GF-D8 (cell line): ENCODE measurements around the gene CASZ1.

Experiments used
- DNase-seq: peaks from one replicate; lab custom pipeline; 2025; lab: John Stamatoyannopoulos, UW

The CASZ1 gene

GRCh38 chr1:10638559-10639005, 157.9 kb downstream of the CASZ1 start:
- DNase-seq = no peak

DNA sequence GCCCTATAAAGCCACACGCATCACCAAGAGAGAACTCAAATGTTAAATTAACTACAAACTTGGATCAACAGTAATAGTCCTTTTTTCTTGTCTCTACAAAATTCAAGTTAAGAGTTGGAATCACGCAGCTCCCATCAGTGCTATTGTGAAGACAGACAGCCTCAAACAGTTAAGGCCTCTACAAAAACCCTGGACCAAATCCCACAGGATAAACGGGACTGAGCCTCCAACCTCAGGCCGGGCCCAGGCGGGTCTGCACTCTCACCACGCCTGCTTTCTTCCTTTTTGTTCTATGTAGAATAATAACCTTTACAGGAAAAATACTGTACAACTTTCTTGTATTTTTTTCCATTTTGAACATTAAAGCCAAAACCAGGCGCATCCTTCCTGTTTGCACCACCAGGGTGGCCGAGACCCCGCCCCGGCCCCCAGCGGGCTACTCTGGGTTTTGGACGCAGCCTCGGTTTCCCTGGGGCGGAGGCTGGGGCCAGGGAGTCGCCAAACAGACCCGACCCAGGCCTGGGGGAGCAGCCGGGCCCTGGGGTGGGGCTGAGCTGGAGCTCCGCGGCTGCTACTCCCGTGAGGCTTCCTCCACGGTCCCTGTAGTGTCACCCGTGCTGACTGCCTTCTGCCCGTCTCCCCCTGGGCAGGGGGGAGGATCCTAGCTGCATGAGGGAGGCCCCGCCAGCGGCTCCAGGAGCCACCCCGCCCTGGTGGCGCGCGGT, 158.4 kb downstream of the CASZ1 start:
- DNase-seq = no peak

DNA sequence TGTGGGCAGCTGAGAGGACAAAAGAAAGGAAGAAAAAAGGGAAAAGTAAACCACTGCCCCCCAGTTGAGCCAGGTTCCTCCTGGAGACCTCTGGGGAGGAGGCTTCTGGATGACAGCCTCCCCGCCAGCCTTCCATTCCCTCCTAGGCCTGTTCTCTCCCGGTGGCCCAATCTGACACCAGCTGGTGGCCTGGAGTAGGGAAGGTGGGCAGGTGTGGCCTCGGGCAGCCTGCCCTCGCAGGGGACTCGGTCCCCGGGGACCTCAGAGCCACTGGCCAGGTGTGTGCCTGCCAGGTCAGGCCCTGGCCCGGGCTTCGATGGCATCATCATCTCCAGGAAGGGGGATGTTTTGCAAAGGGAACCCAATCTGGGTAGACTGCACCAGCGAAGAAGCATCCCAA, 159.0 kb downstream of the CASZ1 start:
- DNase-seq = no peak

DNA sequence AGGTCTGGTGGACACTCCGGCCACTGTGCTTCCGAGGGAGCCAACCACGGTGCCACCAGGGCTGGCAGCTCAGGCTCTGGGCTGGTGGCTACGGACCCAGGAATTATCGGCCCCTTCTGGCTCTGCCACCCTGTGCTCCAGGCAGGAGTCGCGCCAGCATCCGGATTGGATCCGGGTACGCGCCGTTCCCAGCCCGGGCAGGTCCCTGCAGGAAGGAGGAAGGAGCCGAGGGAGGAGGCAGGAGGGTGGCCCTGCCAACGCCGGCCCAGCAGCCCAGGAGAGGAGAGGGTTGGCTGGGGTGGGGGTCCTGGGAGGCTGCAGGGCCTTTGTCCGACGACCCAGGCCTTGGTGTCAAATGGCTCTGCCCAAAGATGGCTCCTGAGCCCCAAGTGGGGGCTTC, 160.5 kb downstream of the CASZ1 start:
- no peak for DNase-seq

DNA sequence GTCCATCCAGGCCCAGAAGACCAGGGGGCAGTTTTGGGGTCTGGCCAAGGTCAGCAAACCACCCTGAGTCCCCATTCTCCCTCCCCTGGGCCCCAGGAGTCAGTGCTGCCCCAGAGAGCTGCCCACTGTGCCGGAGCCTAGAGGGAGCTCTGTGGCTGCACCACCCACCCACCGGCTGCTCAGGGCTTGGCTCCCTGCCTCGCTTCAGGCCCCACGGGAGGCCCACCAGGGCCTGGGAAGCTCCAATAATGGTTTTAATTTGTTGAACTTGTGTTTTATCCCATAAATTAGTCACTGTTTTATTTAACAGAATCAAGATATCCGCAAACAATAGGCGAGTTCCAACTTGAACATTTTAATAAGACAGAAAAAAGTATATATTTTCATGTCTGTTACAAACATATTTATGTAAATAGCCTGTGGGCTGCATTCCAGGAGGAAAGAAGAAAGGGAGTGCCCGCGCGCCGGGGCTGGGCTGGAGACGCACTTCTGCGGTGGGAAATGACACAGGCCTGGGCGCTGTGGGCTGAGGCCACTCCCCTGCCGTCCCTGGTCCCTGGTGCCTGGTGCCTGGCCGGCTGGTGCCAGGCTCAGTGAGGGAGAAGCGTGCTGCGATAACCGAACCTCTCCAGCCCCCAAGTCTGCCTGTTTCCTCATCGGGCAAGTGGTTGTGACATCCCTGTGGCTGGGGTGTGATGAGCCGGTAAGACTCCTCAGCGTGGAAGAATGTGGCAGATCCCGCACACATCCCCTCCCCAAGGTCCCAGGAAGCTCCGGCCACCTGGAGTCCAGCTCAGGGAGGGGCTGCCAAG, 161.2 kb downstream of the CASZ1 start:
- no peak for DNase-seq

DNA sequence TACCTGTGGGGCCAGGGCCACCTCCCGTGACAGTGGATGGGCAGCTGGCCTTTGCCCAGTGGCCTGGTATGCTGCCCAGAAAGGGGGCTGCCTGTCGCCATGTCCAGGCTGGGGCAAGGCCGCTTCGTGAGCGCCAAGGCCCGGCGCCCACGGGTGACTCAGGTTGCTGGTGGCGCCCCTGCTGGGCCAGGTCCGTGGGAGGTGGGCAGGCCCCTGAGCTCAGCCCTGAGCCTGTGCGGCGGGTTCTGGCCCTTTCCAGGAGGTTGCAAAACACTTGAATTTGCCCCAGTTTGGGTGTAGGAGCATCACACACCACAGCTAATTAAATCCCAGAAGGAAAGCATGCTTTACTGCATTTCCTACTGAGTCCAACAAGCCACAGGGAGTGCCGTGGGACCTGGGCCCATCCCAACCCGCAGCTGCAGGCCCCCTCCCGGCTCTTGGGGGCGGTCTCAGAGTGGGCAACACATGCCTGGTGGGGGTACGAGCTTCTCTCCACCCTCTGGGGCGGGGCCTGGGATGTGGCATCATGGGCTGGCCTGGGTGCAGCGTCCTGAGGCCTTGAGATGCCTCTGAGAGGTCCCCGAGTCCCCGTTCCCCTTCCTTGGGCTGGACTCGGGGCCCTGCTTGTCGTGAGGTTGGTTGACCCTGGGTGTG, 161.9 kb downstream of the CASZ1 start:
- no peak for DNase-seq

DNA sequence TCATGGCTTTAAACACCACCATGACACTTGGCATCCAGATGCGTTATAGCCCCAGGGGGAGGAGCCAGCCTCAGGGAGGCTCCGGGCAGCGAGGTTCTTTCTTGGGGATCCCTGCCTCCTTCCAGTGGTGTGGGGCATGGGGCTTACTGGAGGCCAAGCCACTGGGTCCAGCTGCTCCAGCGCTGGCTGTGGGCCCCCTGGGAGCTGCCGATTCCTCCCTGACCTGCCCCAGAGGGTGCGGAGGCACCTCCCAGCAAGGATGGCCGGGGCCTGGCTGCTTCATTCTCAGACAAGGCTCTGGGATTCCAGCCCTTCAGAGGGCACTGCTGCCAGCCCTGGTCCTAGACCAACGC, 162.4 kb downstream of the CASZ1 start:
- DNase-seq = no peak

DNA sequence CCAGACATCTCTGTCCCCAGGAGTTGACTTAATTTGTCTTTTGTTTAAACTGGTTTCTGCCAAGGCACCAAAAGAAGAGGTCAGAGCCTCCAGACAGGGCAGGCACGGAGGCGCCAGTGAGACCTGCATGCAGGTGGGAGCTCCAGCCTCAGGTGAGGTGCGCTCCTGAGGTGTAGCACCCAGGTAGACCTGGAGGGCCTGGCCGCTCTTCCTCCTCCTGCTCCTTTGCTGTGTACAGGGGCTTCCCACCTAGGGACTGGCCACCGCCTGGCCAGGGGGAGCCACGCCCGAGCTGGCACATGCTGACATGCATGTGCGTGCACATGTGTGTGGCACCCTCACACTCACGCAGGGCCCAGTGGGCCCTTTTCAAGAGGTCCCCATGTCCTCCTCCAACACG, 163.0 kb downstream of the CASZ1 start:
- DNase-seq = no peak

DNA sequence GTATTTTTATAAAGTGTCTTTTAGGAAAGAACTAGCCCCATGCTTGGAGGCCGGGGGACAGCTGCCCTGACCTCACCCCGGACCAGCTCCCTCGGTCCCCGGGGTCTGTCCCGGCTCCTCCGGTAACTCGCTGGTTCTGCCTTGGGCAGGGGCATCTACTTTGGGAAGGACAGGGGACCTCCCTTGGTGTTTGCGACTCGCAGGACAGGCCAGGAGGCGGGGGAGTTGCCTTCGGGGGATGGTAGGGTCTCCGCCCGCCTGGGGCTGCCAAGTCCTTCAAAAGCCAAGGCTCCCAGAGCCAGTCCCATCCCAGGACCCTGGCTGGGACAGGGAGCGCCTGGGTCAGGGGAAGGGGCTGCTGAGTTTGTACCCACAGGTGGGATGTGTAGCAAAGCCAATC, 163.8 kb downstream of the CASZ1 start:
- DNase-seq = no peak

DNA sequence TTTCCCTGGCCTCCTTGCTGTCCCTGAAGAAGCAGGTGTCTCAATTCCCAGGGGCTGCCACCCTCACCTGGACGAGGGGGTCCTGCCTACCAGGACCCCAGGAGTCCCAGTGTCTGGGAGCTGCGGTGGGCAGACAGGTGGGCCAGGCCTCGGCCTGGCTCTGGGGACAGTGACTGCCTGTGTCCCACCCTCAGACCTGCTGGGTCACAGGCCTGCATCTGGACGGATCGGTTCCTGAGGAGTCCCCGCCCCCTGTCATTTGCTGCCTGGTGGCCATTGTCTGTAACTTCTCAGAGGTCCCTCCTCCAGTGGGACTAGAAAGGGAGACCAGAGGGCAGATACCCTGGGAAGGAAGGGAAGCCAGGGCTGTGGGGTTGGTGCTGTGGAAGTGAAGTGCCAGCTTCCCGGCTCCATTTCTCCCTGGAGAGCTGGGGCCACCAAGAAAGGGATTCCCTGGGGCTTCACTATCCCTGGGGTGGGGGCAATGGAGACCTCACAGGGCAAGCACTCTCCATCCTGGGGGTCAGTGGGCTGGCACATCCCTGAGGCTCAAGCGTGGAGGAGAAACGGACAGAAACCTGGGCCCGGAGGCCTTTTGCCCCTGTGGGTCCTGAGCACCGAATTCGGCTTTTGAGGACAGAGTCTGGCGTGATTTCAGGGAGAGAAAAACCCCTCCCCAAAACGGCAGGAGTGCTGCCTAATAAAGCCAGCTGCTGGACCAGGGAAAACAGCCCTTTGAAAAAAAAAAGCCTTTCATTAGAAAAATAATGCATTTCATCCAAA, 164.4 kb downstream of the CASZ1 start:
- no peak for DNase-seq

- no peak for DNase-seq
These were observed 165.2 kb downstream of the CASZ1 start for GRCh38 chr1:10631121-10631810.

- DNase-seq = no peak
These were observed 165.8 kb downstream of the CASZ1 start for GRCh38 chr1:10630661-10631120.

GRCh38 chr1:10629816-10630571, 166.5 kb downstream of the CASZ1 start:
- no peak for DNase-seq

DNA sequence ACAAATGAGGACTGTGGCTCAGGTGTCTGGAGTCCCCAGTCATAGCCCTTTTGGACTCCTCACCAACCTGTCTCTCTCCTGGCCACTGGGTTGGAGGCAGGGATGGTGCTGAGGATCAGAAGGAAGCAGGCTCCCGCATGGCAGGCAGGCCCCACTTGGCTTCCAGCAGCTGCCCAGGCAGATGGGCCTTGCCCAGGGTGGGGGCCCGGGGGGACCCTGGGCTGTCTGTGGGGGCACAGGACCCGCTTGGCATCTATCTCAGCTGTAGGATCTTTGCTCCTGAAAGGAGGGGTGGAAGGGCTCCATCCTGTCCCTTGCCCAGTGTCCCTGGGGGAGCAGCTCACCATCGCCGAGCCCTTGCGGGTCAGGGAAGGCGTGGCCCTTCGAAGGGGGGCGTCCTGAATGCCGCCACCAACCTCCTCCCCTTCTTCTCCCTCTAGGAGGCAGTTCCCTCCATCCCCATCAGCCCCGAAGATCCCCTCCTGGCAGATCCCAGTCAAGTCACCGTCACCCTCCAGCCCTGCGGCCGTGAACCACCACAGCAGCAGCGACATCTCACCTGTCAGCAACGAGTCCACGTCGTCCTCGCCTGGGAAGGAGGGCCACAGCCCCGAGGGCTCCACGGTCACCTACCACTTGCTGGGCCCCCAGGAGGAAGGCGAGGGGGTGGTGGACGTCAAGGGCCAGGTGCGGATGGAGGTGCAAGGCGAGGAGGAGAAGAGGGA, 167.2 kb downstream of the CASZ1 start:
- DNase-seq = no peak

- no peak for DNase-seq
These were observed 167.8 kb downstream of the CASZ1 start for GRCh38 chr1:10628685-10629084.

DNA sequence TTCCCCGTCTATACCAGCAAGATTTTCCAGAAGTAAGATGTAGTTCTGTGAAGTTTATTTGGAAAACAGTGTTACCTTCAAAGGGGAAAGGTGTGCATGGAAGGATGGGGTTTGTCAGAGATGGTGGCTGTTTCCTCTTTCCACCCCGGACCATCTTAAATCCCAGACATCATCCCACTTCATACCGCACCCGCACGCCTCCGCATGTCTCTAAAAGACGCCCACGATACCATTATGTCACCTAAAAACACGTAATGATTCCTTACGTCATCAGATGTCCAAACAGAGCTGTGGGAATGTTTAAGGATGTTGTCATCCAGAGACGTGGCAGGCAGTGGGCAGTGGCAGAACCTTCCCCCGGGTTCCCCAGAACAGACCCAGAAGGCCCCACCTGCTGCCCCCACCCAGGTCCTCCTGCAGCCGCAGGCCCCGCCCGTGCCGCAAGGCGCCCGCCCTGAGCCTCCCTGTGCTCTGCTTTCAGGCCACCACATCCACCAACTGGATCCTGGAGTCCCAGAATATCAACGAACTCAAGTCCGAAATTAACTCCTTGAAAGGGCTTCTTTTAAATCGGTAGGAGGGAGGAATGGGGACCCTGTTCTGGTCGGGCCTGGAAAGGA, 169.5 kb downstream of the CASZ1 start:
- DNase-seq = no peak

DNA sequence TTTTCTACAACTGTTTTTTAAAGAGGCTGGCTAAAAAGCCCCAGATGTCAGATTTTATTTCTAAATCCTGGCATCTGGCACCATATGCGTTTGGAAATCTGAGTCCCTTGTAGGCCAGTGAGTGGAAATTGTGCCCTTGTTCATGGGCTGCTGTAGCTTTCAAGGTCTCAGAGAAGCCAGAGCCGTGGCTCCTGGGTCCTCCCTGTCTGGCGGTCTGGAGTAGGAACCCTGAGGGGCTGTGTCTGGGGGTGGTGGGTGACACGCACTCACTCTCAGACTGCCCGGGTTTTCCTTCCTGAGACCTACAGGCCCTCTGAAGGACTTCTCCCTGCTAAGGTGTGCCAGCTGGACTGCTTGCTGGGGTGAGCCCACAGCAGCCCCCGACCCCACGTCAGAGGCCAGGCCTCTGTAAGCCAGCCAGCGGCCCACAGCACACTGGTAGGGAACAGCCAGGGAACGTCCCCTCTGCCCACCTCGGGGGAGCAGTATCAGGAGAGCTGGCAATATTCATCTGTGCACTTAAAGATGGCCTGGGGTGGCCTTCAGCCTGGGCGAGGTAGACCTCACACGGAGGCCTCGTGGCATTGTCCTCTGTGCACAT, 170.2 kb downstream of the CASZ1 start:
- DNase-seq = no peak

DNA sequence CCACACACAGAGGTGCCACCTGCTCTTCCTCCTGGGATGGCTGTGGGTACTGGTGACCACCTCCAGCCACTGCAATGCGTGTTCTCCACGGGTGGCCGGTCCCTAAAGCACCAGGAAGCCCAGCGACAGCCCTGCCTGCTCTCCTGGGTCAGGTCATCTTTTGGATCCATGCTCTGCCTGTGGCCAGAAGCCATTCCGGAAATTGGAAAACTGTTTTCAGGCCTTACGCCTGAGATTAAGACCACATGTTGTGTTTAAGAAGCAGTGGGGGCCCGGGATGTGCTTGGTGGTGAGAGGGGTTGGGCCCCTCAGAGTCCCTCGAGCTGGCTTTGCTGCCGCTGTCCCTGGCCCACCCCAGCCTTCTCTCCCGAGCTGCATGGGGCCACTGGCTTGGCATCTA, 170.9 kb downstream of the CASZ1 start:
- DNase-seq = no peak

DNA sequence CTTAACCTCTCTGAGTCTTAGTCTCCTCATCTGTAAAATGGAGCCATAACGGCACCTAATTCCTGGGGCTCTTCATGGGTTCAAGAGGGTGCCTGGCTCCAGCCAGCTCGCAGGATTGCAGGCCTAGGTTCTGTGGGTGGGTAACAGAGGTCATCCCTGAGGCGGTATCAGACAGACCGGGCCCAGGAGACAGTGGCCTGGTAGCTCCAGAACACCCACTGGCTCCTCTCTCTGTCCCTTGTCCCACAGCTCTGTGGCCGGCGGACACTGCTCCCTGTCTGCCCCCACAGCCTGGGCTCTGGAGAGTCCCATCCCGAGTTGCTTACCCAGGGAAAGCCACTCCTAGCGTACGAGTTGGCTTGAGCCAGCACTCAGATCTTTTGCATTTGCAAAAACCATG, 171.4 kb downstream of the CASZ1 start:
- no peak for DNase-seq
